ELR (cell line): ENCODE results near the gene ILKAP.

Experiments
- DNase-seq: peaks from one replicate; pipeline ENCODE4 v3.0.0-alpha.2; 2015; ENCODE audit warnings: low read depth

ILKAP gene

DNA sequence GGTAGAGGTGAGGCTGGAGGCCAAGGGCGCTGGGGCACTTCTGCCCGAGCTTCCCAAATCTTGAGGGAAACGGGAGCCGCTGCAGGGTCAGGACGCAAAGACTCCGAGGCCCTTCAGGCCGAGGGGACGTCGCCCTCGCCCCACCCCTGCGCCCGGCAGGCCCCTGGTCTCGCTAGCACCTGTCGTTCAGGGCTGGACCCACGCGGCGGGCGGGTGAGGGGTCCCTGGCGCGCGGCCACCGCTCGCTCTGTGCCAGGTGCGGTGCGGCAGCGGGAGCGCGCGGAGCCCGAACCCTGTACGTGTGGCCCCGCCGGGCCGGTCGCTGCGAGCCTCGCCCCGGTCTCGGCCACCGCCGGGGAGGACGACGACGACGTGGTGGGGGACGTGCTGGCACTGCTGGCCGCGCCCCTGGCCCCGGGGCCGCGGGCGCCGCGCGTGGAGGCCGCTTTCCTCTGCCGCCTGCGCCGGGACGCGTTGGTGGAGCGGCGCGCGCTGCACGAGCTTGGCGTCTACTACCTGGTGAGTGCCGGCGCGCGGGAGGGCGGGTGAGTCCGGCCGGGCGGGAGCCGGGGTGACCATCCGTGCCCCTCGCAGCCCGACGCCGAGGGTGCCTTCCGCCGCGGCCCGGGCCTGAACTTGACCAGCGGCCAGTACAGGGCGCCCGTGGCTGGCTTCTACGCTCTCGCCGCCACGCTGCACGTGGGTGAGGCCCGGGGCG, 39.9 kb downstream of the ILKAP start:
- no peak for DNase-seq

DNA sequence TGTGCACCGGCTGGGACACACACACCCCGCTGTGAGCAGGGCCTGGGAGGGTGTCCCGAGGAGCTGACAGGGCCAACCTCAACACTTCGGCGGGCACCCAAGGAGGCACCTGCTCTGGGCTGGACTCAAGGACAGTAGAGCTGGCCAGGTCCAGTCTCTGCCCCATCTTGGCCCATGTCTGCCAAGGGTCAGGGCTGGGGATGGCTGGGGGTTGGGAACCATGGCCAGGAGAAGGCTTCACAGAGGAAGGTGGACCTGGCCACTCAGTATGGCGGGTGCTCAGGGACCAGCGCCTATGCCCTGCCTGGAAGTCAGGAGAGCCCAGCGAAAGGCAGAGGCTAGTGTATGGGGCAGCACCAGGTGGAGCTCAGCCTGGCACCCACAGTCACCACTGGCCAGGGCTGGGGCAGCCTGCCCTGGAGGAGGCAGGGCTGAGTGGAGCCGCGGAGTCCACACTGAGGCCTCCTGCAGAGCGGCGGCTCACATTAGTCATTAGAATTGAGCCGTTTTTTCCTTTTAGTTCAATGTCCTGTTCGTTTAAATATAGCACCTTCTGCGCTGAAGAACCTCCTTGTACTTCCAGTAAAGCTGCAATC, 40.6 kb downstream of the ILKAP start:
- DNase-seq = peak; percentile 37

DNA sequence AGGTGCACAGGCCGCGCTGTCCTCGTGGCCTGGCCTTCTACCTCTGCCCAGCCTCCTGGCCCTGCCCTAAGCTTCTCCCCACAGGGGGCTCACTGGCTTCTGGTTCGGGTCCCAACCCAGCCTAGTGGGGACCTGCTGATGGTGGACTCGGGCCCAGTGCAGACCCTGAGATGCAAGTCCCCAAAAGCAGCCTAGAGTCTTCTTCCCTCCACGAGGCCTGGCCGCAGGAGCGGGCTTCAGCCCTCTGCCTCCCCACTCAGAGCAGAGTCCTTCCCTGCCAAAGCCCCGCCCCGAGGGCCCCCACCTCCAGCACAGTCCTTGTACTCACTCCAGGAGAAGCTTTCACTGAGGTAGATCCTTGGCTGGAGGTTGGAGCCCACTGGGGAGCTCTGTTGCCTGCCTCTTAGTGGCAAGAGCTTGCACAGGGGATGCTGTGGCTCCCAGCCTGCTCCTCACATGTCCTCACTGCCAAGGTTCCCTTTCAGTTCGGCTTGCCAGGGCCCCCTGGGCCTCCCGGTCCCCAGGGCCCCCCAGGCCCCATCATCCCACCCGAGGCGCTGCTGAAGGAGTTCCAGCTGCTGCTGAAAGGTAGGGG, 41.1 kb downstream of the ILKAP start:
- DNase-seq = no peak

DNA sequence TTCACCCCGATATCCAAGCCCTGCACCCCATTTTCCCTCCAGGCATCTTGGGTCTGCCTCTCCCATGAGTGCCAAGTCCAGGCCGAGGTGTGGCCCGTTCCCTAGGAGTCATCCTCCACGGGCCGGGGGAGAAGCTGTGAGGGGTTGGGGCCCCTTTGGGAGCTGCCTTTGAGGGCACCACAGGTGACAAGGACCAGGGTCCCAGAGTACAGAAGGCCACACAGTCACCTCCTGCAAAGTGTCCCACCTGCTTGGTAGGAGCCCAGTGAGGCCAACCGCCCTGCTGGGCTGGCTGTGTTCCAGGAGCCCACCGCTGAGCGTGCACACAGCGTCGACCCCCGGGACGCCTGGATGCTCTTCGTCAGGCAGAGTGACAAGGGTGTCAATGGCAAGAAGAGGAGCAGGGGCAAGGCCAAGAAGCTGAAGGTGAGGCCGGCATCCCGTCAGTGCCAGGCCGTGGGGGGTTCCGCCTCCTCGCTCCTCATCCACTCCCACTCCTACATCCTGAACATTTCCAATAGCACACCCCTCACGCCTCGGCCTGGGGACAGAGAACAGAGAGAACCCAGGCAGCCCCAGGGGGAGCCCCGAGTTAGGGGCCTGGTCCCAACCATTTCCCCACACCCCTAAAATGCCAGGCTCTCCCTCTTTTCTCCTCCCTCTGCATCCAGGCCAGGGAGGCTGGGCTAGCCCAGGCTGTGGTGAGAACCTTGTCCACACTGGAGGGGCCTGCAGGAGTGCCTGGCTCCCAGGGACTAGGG, 42.0 kb downstream of the ILKAP start:
- no peak for DNase-seq

DNA sequence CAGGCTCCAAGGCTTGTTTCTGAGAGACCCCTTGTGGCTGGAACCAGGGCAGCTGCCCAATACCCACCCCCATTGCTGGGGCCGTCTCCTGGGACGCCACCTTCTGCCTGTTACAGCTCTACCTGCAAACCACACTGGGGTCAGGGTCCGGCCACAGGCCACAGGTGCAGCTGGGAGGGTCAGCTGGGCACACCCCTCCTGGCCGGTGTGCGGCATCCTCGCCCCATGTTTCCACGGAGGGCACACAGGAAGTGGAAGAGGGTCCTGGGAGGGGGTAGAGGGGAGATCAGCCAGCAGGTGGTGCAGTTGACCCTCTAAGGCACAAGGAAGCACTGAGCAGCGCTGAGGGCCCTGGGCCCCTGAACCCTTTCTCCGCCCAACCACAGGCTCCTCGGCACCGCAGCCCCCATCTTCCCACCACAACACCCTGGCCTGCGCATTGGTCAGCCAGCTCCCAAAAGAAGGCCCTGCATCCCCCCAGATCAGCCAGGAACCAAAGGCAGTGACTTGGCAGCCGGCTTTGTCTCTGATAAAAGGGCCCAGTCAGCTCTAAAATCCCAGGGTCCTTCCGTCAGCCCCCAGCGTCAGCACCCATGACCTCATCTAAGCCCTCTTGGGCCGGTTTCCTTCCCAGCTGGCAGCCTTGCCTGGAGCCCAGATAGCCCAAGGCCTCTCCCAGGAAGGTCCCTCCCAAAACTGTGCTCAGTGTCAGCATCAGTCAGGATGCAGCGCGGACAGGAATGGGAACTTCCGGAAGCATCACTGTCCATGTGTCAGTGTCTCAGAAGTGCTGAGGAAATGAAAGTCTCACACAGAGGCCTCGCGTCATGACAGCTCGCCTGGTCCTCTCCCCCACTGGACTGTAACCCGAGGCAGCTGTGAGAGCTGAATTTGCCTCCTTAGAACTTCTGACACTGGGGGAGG, 43.0 kb downstream of the ILKAP start:
- DNase-seq = no peak

DNA sequence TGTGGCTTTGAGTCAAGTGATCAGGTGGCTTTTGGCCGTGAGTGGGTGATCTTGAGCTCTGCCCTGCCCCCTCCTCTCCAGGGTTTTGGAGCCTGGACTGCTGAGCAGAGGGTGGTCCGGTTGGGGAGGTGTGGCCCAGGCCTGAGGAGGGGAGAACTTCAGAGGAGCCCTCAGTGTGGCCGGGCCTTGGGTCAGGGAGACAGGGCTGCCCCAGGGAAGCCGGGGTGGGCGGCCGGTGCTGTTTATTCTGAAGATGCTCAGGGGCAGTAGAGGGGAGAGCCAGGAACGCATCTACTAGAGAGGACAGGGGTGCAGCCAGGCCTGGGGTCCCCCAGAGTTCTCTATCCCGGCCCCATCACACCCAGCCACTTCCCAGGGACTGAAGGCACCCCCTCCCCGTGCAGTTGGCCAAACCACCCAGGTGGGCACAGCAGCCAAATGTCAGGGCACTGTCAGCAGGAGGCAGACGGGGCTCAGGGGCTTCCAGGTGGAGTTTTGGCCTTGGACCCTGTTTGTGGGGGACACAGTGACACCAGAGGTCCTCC, 43.8 kb downstream of the ILKAP start:
- DNase-seq = no peak

DNA sequence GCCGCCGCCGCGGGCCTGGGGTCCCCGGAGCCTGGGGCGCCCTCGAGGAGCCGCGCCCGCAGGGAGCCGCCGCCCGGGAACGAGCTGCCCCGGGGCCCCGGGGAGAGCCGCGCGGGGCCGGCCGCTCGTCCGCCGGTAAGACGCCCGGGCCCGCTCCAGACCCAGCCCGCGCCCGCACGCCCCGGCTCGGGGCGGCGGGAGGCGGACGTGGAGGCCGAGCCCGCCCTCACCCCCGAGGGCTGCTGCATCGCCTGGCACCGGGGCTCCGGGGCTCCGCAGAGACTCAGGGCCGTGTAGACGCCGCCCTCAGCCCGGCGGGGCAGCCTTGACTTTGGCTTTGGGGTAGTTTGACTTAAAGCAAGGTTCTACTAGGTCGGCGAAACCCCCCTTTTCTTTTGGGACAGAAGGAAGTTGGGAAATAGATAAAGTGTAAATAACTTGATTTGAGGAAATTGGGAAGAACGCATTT, 44.4 kb downstream of the ILKAP start:
- peak; percentile 52 for DNase-seq

DNA sequence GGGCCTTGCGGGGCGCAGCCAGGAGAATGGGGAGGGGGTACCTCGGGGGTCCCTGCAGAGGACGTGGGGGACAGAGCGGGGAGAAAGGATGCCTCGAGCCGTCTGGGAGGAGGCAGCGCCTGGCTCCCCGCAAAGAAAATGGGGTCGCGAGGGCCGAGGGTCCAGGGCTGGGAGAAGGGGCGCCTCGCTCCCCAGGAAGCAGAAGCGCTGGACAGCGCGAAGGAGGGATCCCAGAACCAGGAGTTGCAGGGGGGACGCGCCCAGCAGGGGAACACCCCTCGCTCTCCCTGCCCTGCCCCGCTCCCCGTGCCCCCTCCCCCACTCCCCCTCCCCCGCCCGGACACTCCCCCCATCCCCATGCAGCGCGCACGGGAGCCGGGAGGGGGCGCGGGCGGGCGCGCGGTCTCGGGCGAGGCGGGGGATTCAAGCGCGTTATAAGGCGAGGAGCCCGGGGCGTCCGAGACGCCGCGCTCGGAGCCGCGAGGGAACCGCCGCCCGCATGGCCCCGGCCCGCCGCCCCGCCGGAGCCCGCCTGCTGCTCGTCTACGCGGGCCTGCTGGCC, 44.9 kb downstream of the ILKAP start, which contains the start of gene ERFE:
TSS of gene ERFE (plus strand) at position 462 of the 562 bp plus-strand sequence. CDS start at position 500, 38 bp downstream.
- peak; percentile 66 for DNase-seq

DNA sequence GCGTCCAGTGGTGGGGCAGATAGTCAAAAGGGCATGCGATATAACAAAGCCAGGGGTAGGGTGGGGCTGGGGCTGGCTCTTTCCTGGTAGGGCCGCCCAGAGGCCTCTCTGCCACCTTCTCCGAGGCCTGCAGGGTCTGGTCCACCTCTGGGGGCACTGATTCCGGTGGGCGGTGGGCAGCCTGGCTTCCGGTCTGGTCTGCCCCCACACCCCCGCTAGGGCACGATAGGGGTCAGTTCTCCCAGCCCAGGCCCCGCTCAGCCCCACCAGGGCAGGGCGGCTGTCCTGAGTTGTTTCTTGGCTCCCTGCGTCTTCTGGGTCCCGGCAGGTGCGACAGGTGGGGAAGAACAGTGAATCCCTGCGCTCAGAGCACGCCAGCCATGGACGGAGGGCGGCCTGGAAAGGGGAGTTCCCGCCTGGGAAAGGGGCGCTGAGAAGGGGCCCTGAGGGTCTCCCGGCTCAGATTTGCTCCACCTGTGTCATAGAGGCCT, 45.4 kb downstream of the ILKAP start:
- no peak for DNase-seq

DNA sequence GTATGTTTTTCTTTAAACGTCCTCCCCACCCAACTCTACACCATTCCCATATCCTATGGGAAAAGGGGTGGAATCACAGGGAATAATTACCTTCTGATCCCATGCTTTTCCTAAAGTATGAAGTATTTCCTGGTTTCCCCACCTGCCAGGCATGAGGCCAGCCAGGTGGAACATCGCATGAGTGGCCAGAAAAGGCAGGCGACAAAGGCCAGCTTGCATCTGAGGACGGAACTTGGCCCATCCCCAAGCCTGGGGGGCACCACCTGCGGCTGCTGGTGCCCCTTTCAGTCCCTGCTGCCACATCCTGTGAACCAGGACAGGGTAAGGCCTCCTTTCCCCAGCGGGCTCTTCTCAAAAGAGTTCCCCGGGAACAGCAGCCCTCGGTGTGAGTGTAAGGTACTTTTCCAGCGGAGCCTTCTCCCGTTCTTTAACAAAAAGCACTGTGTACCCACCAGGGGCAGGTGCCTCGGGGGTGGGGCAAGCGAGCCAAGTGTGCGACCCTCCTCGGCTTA, 45.9 kb downstream of the ILKAP start:
- no peak for DNase-seq

DNA sequence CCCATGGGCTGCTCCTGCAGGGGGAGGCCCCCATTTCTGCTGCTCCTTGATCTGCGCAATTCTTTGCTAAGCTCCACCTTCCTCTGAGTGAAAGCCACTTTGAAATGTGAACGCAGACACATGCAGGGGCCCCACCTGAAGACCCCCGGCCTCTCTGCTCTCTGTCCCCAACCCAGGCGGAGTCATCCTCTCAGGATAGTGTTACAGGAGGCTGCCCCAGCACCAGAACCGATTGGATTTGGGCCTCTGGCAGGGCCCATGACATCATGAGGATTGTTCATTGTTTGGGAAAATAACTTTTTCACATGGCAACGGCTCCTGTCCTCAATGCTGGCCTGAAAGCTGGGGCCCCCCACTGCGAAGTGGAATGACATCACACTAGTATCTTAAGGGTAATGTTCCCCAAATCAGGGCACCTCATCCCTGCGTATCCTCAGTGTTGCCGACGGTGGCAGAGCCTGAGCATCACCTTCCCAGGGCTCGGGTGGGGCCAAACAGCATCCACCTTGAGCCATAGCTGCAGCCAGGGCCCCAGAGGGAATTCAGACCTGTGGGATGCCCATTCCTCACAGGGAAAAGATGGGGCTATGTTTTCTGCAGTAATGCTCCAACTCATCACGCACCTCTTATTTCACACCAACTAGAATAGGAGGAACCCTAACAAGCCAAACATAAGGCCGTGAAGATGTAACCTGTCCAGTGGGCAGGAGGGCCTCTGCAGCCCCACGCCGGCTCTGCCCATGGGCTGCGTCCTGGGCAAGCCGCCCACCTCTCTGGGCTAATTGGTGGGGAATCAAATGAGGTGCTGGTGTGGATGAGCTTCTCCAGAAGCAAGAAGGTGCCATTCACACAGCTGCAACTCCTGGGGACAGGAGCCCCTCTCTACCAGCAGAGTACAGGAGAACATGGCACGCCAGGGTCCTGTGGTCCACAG, 47.5 kb downstream of the ILKAP start:
- DNase-seq = no peak

DNA sequence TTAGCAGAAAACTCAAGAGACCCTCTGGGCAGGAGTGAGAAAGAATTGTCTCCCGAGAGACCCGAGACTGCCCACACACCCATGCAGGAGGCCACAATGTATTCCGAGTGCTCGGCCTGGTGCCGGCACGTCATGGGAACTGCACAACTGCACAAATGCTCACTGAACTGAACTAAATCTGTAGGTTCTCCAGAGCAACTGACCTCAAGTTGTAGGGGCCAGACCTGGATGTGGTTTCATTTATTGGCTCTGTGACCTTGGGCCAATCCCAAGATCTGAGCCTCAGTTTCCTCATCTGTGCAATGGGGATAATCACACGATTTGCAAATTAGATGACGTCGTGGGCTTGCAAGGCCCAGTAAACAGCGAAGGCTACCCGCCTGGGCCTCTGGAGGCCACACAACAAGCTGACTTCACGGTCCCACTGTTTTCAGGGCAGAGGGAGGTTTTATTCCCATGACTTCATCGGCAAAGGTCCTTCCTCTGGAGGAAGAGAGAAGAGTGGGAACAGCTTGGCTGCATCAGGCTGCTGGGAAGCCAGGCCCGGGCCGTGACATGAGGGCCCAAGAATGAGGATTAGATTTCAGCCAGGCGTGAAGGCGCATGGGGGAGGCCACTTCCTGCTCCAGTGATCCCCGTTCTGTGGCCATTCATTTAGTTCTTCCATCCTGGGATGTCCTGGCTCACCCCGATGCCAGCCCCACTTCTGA, 48.3 kb downstream of the ILKAP start:
- DNase-seq = no peak

DNA sequence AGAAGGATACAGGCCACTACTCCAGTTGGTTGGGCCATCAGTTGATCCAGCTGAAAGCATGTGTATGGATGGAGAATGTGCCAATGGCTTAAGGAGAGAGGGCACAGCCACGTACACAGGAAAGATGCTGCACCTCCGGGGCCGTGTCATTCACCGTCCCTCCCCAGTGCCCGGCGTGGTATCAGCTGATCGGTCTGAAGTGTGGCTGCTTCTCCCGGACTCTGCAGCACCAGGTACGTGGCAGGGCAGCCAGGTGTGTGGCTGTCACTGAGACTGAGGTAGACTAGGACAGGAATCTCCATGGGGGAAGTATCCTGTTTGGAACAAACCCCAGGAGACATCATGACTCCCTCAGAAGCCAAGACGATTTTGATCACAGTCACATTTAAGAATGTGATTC, 48.9 kb downstream of the ILKAP start:
- no peak for DNase-seq

DNA sequence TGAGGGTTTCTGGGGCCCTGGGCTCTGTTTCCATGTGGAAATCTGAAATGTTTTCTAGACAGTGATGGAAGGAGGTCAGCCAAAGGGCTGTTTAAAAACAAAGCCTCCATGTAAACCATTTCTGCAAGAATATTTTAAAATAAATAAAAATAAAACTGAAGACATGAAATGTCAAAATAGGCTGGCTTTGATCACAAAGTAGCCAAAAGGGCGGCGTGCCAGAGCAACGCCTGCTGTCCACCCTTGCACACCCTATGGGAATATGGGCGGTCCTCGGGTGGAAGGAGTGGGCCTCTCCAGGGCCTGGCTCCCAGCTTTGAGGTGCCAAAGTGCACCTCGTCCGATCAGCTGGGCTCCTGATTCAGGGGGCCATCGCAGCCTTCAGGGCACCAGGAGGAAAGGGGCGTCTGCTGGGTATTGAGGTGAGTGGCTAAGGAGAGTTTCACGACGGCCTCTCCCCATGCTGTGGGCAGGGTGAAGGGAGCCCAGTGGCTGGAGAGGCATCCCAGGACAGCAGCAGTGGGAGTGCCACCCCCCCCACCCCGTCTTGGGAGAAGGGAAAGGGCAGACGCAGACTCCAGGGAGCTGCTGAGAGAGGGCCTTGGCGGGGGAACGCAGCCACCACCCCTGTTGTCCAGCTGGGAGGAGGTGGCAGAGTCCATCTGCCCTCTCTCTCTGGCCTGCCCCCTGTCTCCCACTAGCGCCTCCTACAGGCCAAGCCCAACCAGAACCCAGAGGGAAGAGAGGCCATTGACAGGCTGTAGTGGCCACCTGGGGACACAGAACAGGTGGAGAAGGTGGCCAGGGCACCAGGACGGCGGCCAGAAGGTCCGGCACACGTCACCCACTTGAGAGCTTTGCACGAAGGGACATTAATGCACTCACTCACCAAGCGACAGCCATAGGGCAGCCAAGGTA, 50.5 kb downstream of the ILKAP start:
- no peak for DNase-seq

DNA sequence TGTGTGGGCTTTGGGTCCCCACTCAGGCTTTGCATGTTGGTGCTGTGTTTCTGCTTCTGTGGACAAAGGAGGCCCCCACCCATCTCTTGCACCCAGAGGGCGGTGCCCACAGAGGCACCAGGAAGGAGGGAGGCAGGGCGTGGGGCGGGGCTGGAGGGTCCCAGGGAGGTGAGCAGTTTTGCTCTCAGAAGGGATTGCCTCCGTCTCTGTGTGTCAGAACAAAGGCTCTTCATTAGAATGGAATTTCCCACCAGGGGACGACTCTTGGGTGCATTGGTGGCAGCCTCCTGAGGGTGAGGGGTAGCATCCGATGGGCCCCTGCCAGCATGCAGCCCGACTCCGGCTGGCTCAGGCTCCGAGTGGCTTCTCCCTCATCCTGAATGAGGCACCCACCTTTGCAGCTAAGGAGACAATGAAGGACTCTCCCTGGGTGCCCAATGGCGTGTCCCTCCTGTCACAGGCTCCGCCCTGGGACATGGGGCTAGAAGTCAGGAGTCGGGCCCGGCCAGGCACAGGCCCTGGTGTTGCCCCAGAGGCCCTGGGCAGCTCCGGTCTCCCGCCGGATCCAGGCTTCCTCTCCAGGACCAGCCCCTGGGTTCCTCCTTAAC, 51.8 kb downstream of the ILKAP start:
- no peak for DNase-seq

DNA sequence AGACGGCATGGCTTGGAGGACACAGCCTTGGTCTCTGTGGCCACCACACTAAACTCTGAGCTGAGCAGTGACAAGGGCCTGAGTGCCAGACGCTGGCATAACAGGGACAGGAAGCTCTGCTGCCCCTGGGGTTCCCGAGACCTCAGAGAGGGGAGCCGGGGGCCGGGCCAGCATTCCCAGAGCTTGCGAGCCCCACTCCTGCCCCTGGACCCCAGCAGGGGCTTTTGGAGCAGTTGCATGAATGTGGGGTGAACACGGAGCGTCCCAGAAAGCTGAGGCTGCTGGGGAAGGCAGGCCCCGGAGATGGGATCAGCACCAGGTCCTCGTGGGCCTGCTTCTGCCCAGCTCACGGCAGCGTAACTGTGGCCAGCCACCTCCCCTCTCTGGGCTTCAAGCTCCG, 52.3 kb downstream of the ILKAP start:
- no peak for DNase-seq

DNA sequence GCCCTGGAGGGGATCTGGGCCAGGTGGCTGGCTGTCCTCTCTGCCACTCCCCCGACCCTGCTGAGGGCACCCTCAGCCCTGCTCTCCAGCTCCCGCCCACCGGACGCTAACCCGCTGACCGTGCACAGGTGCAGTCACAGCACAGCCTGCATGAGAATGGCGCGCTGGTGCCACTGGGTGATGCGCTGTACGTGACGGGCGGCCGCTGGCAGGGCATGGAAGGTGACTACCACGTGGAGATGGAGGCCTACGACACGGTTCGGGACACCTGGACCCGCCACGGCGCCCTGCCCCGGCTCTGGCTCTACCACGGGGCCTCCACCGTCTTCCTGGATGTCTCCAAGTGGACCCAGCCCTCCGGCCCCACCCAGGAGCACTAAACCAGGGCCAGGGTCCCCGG, 52.8 kb downstream of the ILKAP start:
- no peak for DNase-seq
